LHCN-M2 (cell line): ENCODE data around the gene CSNK1G3. TPM values are rescaled to one million over a fixed set of nuclear protein-coding genes. Genes with fewer than 3 reads are reported as not detected.

Experiments
- DNase-seq: peaks from one replicate; pipeline ENCODE4 v3.0.0-alpha.2; 2012; ENCODE audit warnings: low read depth
- total RNA-seq: library from RNA; depleted of rRNA; stranded (reverse); fragments of >200 nt; gene quantifications from 2 replicates; pipeline ENCODE4 v1.2.3, GENCODE V29; 2014

CSNK1G3 gene
- total RNA-seq, 1 experiment from 2014 or later = 42.5 TPM

- DNase-seq = peak; percentile 29
These were observed 859 bp downstream of the CSNK1G3 start for GRCh38 chr5:123512611-123513461.

- no peak for DNase-seq
These were observed 2.8 kb downstream of the CSNK1G3 start for GRCh38 chr5:123514615-123515355.

GRCh38 chr5:123515904-123516303, 3.9 kb downstream of the CSNK1G3 start:
- no peak for DNase-seq

GRCh38 chr5:123517476-123517875, 5.5 kb downstream of the CSNK1G3 start:
- DNase-seq = no peak

- no peak for DNase-seq
These were observed 6.1 kb downstream of the CSNK1G3 start for GRCh38 chr5:123518111-123518510.

GRCh38 chr5:123520677-123521247, 8.8 kb downstream of the CSNK1G3 start:
- no peak for DNase-seq

GRCh38 chr5:123524146-123524545, 12.2 kb downstream of the CSNK1G3 start:
- no peak for DNase-seq

GRCh38 chr5:123527190-123527589, 15.2 kb downstream of the CSNK1G3 start:
- DNase-seq = no peak

GRCh38 chr5:123528065-123528464, 16.1 kb downstream of the CSNK1G3 start:
- DNase-seq = no peak

GRCh38 chr5:123528878-123529277, 16.9 kb downstream of the CSNK1G3 start:
- DNase-seq = no peak

- DNase-seq = no peak
These were observed 18.8 kb downstream of the CSNK1G3 start for GRCh38 chr5:123530728-123531127.

- DNase-seq = no peak
These were observed 23.7 kb downstream of the CSNK1G3 start for GRCh38 chr5:123535648-123536047.

- DNase-seq = no peak
These were observed 25.3 kb downstream of the CSNK1G3 start for GRCh38 chr5:123537256-123537655.

- no peak for DNase-seq
These were observed 25.9 kb downstream of the CSNK1G3 start for GRCh38 chr5:123537845-123538244.

- DNase-seq = no peak
These were observed 26.9 kb downstream of the CSNK1G3 start for GRCh38 chr5:123538670-123539459.

GRCh38 chr5:123540534-123540933, 28.6 kb downstream of the CSNK1G3 start:
- no peak for DNase-seq

- DNase-seq = peak; percentile 30
These were observed 31.5 kb downstream of the CSNK1G3 start for GRCh38 chr5:123543438-123543837.

- DNase-seq = no peak
These were observed 33.5 kb downstream of the CSNK1G3 start for GRCh38 chr5:123545506-123545905.

- no peak for DNase-seq
These were observed 34.7 kb downstream of the CSNK1G3 start for GRCh38 chr5:123546657-123547056.

- DNase-seq = no peak
These were observed 37.4 kb downstream of the CSNK1G3 start for GRCh38 chr5:123549256-123549904.

- DNase-seq = no peak
These were observed 42.6 kb downstream of the CSNK1G3 start for GRCh38 chr5:123554601-123555000.
